Loucy (cell line): ENCODE measurements around the gene THSD7A.

Experiments
- H2AFZ ChIP-seq: fragments of 200-600 bp; sonication (generic); 2 replicates; pipeline ENCODE4 v1.6.0; 2016; ENCODE audit warnings: antibody characterized with exemption, mild to moderate bottlenecking, low read length, moderate library complexity
- H3F3A ChIP-seq: fragments of 200-600 bp; 2 replicates; pipeline ENCODE4 v1.6.0; 2016; ENCODE audit warnings: antibody characterized with exemption, low read depth, mild to moderate bottlenecking
- H3K27me3 ChIP-seq: fragments of 200-600 bp; sonication (generic); 2 replicates; pipeline ENCODE4 v1.6.1; 2014; ENCODE audit warnings: low read length, mild to moderate bottlenecking; ENCODE audit not compliant: insufficient read depth, poor library complexity, severe bottlenecking
- H3K36me3 ChIP-seq: fragments of 200-600 bp; sonication (generic); 2 replicates; pipeline ENCODE4 v1.6.1; 2016; ENCODE audit warnings: low read length; ENCODE audit not compliant: insufficient read depth
- H3K4me1 ChIP-seq: fragments of 200-600 bp; sonication (generic); 2 replicates; pipeline ENCODE4 v1.5.1; 2014; ENCODE audit warnings: low read length, mild to moderate bottlenecking; ENCODE audit not compliant: insufficient read depth, poor library complexity, severe bottlenecking
- H3K4me2 ChIP-seq: fragments of 200-600 bp; sonication (generic); 2 replicates; pipeline ENCODE4 v1.6.0; 2014; ENCODE audit warnings: antibody characterized with exemption, low read length, low read depth, mild to moderate bottlenecking; ENCODE audit not compliant: poor library complexity, severe bottlenecking
- H3K4me3 ChIP-seq: fragments of 200-600 bp; sonication (generic); 2 replicates; pipeline ENCODE4 v1.5.1; 2014; ENCODE audit warnings: low read length, mild to moderate bottlenecking, mixed read lengths; ENCODE audit not compliant: poor library complexity, severe bottlenecking
- H3K79me2 ChIP-seq: fragments of 200-600 bp; sonication (generic); 2 replicates; pipeline ENCODE4 v1.6.1; 2014; ENCODE audit warnings: low read length; ENCODE audit not compliant: insufficient read depth
- H3K9ac ChIP-seq: fragments of 200-600 bp; sonication (generic); 2 replicates; pipeline ENCODE4 v1.6.0; 2014; ENCODE audit warnings: mild to moderate bottlenecking, low read depth, low read length, moderate library complexity; ENCODE audit not compliant: poor library complexity, severe bottlenecking
- H3K9me2 ChIP-seq: fragments of 200-600 bp; sonication (generic); replicated peaks from 2 replicates; pipeline ENCODE4 v1.6.1; 2016; ENCODE audit warnings: low read depth, low read length, mixed read lengths
- H3K9me3 ChIP-seq: fragments of 200-600 bp; sonication (generic); 2 replicates; pipeline ENCODE4 v1.6.1; 2014; ENCODE audit warnings: mild to moderate bottlenecking, antibody characterized with exemption, low read length, low read depth; ENCODE audit not compliant: insufficient read depth
- H4K20me1 ChIP-seq: fragments of 200-600 bp; sonication (generic); 2 replicates; pipeline ENCODE4 v1.6.0; 2014; ENCODE audit warnings: antibody characterized with exemption, low read length, mild to moderate bottlenecking; ENCODE audit not compliant: insufficient read depth, poor library complexity, severe bottlenecking
- EZH2phosphoT487 ChIP-seq: fragments of 200-600 bp; IDR thresholded peaks from 2 replicates; pipeline ENCODE4 v1.6.1; 2018; ENCODE audit warnings: antibody characterized with exemption, mild to moderate bottlenecking, moderate library complexity, borderline replicate concordance
- TF ChIP-seq, protein P1 (sequence below): fragments of 200-600 bp; sonication (generic); conservative IDR thresholded peaks from 2 replicates; pipeline ENCODE4 v1.5.1; 2014; ENCODE audit warnings: mild to moderate bottlenecking, antibody characterized with exemption, low read length

The THSD7A gene

DNA sequence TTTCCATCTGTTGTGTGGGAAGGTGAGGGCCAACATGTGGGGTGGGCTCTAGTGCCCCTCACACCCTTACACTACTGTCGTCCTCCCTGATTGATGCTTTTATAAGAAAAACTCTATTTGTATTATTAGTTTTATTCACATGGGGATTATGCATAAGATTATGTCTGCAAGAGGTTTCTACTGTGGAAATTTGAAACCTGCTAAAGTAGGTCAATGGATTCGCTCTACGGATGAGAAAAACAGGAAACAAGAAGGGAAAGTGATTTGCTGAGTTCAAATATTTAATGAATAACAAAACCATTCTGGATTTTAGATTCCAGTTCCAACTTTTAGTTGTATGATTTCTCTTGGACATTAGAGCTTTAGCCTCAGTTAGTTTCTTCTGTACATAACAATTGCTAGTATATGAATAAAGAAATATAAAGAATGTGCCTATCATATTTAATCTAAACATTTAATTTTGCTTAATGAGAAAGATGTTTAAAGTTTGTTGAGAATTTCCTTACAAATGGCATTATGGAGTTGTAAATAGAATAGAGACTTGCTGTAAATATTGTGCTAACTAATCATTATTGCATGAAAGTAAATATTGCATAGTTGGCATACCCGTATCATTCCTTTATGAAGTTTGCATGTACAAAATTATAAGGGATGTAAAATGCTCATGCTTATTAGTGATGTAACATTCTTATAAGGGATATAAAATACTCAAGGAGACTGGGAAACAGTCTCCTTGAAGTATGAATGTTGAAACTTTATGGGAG lies 193.8 kb downstream of the THSD7A start:
- Histone ChIP-seq H3K4me2 (no peak overlapping the region), H3K79me2 (no peaks in the 10 kb centered on the region), H2AFZ (no peak overlapping the region), H3K9me3 (no peaks in the 10 kb centered on the region), H4K20me1 (no peaks in the 10 kb centered on the region), H3K4me3 (no peak overlapping the region), H3K9ac (no peak overlapping the region), H3K4me1 (peaks cover 1% of the 10 kb centered on the region), H3F3A (no peaks in the 10 kb centered on the region), H3K27me3 (no peaks in the 10 kb centered on the region), H3K36me3 (no peaks in the 10 kb centered on the region), H3K9me2 (no peaks in the 10 kb centered on the region)
- TF ChIP-seq EZH2phosphoT487, result no peak
- TF ChIP-seq, protein P1, sequence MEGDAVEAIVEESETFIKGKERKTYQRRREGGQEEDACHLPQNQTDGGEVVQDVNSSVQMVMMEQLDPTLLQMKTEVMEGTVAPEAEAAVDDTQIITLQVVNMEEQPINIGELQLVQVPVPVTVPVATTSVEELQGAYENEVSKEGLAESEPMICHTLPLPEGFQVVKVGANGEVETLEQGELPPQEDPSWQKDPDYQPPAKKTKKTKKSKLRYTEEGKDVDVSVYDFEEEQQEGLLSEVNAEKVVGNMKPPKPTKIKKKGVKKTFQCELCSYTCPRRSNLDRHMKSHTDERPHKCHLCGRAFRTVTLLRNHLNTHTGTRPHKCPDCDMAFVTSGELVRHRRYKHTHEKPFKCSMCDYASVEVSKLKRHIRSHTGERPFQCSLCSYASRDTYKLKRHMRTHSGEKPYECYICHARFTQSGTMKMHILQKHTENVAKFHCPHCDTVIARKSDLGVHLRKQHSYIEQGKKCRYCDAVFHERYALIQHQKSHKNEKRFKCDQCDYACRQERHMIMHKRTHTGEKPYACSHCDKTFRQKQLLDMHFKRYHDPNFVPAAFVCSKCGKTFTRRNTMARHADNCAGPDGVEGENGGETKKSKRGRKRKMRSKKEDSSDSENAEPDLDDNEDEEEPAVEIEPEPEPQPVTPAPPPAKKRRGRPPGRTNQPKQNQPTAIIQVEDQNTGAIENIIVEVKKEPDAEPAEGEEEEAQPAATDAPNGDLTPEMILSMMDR, result no peak

DNA sequence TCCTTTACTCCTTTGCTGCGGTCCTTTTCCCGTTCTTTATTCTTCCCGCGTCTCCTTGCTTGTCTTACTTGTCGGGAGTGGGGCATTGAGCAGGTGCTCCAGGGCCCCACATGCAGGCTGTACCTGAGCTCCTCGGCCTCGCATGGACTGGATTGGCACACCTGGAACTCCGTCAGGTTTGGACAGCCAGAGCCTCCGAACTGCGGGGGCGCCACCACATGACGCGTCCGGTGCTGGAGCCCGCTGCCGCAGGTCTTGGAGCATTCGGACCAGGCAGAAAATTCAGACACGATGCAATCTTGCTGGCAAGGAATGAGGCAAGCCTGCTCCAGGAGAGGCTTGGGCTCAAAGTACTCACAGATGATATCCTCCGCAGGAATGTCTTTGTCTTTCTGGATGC lies 195.7 kb downstream of the THSD7A start:
- no peaks in the 10 kb centered on the region for H3K27me3 ChIP-seq
- peaks cover 3% of the 10 kb centered on the region for H3K4me1 ChIP-seq
- no peaks in the 10 kb centered on the region for H3K36me3 ChIP-seq
- H3K79me2 ChIP-seq, result no peaks in the 10 kb centered on the region
- TF ChIP-seq EZH2phosphoT487, result no peak
- TF ChIP-seq, protein P1, result no peak
- no peak overlapping the region for H3K9ac ChIP-seq
- H3K9me3 ChIP-seq, result no peaks in the 10 kb centered on the region
- H2AFZ ChIP-seq, result no peak overlapping the region
- H4K20me1 ChIP-seq, result no peaks in the 10 kb centered on the region
- H3K4me3 ChIP-seq, result no peak overlapping the region
- H3F3A ChIP-seq, result no peaks in the 10 kb centered on the region
- no peaks in the 10 kb centered on the region for H3K9me2 ChIP-seq
- H3K4me2 ChIP-seq, result no peak overlapping the region

DNA sequence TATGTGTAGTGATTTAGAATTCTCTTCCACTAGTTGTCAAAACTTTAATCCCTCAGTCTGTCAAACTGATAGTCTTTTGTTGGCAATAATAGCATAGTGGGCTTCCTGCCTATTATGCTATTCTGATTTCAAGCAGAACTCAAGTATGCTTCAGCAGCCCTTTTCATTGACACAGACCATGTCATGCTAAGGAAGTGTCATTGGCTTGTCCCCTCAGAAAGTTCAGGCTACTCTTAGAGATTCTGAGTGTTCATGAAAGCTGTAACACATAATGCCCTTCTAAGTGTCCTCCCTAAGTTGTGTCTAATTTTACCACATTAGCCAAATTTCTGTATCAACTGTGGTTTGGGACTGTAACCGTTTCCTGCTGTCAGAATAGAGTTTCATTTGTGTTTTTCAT lies 198.7 kb downstream of the THSD7A start:
- no peaks in the 10 kb centered on the region for H3K79me2 ChIP-seq
- H3K4me3 ChIP-seq, result no peak overlapping the region
- H3K9me2 ChIP-seq, result no peaks in the 10 kb centered on the region
- no peak overlapping the region for H2AFZ ChIP-seq
- no peak overlapping the region for H3K4me2 ChIP-seq
- H4K20me1 ChIP-seq, result no peaks in the 10 kb centered on the region
- H3K27me3 ChIP-seq, result no peaks in the 10 kb centered on the region
- H3K4me1 ChIP-seq, result peaks cover 3% of the 10 kb centered on the region
- no peaks in the 10 kb centered on the region for H3K36me3 ChIP-seq
- no peak overlapping the region for H3K9ac ChIP-seq
- H3F3A ChIP-seq, result no peaks in the 10 kb centered on the region
- TF ChIP-seq, protein P1, result no peak
- TF ChIP-seq EZH2phosphoT487, result no peak
- H3K9me3 ChIP-seq, result no peaks in the 10 kb centered on the region
